HG02840 (cell line): ENCODE measurements around the gene CGB2.
"Not testable (repeated sequence)": the region's sequence is repeated elsewhere in the genome, so short reads cannot be mapped to it uniquely, and the experiment has no call there.

ENCODE experiments used
- ATAC-seq: cut with Tn5 transposase; IDR thresholded peaks from one replicate; pipeline ENCODE4 v1.9.1; 2021; ENCODE audit warnings: mild to moderate bottlenecking, moderate library complexity, moderate number of reproducible peaks; ENCODE audit not compliant: unreplicated experiment, low FRiP score

The CGB2 gene

DNA sequence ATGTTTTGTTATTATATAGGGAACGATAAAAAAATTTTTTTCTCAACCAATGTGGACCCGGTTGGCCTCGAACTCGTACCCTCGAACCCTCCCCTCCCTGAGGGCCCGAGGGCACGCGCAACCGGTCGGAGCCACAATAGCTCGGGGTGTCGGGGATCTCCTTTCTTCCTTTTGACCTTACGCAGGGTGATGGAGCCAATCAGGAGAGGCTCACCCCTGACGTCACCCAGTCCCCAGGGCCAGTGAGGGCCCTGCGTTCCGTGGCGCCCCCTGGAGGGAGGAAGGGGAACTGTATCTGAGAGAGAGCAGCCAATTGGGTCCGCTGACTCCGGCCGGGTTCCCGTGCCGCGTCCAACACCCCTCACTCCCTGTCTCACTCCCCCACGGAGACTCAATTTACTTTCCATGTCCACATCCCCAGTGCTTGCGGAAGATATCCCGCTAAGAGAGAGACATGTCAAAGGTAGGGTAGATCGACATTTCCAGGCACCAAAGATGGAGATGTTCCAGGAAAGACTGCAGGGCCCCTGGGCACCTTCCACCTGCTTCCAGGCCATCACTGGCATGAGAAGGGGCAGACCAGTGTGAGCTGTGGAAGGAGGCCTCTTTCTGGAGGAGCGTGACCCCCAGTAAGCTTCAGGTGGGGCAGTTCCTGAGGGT lies at the start of gene CGB2:
CGB2 (plus strand) TSS at position 249 of the 660 bp plus-strand sequence; CDS start at position 455, 206 bp downstream.
- not testable (repeated sequence) for ATAC-seq

DNA sequence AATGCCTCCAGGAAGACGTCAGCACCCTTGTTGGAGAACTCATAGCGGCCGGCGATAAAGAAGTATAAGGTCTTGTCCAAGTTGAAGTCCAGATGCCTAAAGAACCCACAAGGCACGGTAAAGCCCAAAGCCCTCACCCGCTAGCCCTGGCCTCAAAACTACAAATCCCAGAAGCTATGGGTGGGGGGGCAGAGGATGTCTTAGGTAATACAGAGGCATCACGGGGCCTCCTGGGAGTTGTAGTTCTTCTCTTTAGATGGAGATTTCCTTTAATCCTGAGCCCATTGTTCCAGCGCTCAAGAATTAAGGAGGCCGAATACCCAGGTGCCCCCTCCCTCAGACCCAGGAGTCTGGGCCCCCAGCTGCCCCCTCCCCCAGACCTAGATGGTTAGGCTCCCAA lies 49.4 kb upstream of the CGB2 start:
- ATAC-seq = no peak

DNA sequence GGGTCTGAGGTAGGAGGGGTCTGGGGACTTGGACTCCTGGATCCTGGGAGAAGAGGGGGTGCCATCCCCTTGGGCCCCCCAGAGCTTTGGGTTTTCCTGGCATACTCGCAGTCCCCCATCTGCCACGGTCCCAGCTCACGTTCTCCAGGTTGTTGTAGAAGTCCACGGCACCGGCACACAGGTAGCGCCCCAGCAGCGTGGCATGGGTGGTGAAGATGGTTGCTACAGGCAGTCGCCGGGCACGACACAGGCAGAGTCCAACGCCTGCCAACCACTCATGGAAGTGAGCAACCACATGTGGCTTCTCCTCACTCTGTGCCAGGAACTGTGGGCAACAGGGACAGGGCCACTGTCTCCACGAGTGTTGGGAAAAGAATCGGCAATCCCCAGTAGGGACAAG lies 46.0 kb upstream of the CGB2 start:
- no peak for ATAC-seq

DNA sequence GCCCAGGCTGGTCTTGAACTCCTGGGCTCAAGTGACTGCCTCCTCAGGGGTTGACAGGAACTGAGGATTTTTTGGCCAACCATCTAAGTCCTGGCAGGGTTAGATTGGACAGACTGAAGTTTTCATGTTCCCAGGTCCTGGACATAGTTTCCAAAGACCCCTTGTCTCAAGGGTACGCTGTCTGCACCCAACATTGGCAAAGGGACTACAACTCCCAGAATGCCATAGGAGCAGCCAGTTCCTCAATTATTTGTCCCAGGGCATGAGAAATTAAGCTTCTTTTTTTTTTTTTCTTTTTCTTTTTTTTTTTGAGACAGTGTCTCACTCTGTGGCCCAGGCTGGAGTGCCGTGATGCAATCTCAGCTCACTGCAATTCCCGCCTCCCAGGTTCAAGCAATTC lies 45.5 kb upstream of the CGB2 start:
- ATAC-seq = no peak

DNA sequence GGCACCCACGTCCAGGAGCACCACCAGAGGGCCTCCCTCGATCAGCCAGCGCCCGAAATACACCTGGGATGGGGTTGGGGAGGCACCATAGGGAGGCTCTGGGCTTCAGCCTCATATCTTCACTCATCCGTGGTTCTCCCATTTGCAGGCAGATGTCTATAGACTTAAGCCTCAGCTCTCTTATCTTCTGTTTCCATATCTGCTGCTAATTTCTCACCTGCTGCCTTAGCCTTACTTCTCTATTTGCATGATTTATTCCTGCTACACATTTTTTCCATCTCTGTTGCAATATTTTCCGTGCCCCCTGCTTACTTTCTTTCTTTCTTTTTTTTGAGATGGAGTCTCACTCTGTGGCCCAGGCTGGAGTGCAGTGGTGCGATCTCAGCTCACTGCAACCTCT lies 44.4 kb upstream of the CGB2 start:
- ATAC-seq = no peak

DNA sequence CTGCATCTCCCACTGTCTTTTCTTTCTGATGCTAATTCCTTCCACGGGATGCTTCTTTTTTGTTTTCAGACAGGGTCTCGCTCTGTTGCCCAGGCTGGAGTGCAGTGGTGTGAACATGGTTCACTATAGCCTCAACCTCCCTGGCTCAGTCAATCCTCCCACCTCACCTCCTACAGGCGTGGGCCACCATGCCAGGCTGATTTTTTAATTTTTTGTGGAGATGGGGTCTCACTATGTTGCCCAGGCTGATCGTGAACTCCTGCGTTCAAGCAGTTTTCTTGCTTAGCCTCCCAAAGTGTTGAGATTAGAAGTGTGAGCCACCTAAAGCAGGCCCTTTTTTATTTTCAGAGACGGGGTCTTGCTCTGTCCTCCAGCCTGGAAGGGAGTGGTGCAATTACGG lies 43.4 kb upstream of the CGB2 start:
- no peak for ATAC-seq

DNA sequence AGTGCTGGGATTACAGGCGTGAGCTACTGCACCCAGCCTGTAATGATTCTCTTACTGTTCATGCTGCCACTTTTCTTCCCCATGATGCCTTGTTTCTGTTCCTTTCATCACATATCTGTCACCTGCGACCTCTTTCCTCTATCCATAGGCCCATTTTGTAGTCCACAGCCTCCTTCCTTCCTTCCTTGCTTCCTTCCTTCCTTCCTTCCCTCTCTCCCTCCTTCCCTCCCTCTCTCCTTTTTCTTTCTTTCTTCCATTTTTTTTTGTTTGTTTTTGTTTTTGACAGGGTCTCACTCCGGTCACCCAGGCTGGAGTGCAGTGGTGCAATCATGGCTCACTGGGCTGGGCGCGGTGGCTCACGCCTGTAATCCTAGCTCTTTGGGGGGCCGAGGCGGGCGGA lies 42.8 kb upstream of the CGB2 start:
- ATAC-seq = no peak

DNA sequence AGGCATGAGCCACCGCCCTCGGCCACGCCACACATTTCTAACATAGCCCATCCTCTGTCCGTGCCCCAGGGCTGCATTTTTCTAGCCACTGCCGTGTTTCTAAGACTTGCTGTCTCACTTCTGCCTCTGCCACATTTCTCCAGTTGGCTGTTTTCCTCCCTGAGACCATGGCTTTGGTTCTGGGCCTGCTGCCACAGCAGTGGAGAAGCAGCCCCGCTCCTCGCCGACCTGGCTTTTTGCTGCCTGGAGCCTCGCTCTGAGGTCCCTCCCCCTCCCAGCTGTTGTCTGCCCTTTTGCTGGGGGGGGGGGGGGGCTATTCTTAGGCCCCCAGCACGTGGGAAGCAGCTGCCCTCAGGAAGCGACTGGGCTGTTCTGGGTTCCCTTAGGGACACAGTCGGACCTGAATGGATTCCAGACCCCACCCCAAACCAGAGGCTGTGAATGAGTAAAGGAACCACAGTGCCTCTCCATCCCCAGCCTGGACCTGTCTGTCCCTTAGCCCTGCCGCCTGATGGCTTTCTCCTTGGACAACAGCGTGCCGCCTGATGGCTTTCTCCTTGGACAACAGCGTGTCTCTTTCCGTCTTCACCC lies 41.9 kb upstream of the CGB2 start:
- no peak for ATAC-seq

DNA sequence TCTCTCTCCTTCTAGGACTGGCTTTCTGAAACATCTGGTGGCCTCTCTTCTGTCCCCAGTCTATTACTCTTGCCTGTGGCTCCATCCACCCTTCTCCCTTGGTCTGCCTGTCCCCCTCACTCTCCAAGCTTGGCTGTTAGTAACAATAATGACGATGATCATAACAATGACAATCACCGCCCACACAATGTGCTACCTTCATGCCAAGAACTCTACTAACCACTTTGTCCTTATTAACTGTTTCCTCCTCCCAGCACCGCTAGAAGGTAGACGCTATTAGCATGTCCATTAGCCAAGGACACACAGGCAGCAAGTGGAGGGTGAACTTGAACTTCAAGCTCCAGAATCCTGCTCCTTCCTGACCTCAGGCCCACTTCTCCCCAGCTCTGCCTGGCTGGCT lies 41.3 kb upstream of the CGB2 start:
- no peak for ATAC-seq

DNA sequence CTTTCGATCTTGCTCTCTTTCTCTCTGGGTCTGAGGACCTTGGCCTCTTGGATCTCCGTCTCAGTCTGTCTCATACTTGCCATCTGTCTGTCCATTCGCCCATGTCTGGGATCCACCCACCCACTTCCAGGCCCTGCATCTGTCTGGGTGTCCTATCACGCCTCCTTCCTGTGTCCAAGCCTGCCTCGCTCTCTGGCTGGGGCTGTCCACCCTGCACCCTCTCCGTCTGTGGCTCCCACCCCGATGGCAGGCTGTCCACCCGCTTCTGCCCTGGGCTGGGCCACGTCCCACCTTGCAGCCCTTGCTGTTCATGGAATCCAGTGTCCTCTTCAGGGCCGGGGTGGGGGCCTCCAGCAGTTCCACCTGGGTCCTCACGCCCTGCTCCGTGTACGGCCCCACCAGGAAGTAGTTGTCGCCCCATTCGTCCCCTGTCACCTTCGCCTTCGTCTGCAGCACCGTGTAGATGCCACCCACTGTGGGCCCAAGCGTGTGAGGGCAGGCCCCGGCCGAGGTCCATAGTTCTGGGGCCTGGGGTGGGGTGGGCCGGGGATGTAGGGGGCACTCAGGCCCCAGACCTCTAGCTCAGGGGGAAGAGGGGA lies 40.6 kb upstream of the CGB2 start:
- ATAC-seq = no peak

DNA sequence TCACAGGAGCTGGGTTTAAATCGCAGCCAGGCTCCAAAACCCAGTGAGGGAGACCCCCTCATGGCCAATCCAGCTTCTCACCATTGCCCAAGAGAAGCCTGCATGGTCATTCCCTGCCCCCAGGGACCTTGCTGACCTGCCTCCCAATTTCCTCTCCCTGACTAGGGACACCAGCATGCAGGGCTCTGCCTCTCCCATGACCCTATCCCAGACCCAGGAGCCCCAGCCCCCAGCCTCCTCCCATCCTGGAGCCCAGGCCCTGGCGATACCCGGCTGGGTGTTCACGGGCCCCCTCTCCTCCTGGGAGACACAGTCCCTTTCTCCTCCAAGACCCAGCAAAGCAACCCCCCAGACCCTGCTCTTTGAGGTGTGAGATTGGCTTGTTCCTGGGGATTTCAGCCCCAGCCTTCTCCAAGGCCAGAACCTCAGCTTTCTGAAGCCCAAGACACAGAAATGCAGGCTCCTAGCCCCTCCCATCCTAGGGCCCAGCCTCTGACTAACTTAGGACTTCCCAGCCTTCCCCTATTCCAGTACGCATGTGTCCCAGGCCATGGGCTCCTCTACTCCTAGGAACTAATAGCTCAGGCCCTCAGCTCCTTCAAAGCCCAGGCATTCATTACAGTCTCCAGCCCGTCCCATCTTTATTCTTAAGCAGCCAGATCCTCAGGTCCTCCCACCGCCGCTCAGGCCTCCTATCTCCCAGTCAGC lies 39.7 kb upstream of the CGB2 start:
- no peak for ATAC-seq

DNA sequence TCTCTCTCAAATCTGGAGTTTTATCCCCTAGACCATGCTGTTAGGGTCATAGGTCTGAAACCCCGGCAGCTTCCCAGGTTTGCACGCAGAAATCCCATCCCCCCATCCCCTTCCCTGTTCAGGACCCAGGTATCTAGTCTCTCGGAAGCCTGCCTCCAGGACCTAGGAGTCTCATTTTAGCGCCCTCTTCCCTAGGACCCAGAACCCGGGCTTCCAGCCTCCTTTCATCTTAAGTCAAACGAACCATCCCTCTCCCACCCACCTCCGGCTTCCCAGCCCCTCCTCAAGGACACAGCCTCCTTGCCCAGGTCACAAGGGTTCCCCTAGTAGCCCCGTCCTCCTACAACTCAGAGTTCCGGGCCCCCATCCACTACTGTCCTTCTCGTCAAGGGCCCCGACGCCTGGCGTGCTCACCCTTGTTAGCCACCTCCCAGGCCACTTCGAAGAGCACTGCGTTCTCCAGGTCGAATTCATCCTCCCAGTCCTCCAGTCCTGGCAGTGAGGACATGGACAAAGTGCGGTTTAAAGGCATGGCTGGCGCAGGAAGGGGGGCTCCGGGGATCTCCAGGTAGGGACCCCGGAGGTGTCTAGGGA lies 39.0 kb upstream of the CGB2 start:
- peak; percentile 8 for ATAC-seq

DNA sequence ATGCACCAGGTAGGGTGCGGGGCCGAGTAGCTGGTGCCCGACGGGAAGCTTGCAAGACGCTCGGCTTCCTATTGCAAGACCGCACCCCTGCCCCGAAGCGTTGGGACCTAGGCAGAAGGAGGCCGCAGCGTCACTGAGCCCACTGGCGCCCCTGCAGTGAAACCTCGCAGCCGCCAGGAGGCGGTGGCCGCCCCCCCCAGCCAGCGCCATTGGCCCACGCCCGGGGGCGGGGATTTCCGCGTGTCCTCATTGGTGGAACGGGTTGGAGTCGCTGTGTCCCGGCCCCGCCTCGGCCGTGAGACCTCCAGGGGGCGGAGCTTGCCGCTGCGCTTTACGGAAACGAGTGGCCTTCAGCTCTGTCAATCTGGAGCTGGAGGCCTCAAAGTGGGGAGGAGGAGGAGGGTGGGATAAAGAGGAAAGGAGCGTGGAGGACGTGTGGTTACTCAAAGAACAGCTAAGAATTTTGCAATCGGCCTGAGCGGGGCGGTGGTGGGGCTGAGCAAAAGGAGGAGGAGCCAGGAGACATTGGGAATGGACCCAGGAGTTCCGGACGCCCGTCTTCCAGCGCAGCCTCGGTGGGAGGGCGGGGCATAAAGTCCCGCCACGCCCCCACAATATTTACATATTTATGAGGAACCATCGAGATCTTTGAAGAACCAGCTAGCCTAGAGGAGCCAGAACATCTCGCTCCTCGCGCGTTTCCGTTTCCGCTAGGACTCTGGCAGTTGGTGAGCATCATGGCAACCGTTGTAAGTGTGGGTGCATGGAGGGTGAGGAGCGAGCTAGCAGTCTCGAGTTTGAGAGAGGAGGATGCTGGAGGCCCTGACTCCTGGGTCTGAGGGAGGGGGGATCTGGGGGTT lies 38.3 kb upstream of the CGB2 start, which contains the start of the genes GYS1 and RUVBL2:
GYS1 (minus strand) TSS at position 135 of the 860 bp plus-strand sequence. CDS start 197 bp downstream, outside the sequence.
RUVBL2 (plus strand) TSS at position 713 of the 860 bp plus-strand sequence; CDS start at position 738, 25 bp downstream.
- peak; percentile 89 for ATAC-seq

DNA sequence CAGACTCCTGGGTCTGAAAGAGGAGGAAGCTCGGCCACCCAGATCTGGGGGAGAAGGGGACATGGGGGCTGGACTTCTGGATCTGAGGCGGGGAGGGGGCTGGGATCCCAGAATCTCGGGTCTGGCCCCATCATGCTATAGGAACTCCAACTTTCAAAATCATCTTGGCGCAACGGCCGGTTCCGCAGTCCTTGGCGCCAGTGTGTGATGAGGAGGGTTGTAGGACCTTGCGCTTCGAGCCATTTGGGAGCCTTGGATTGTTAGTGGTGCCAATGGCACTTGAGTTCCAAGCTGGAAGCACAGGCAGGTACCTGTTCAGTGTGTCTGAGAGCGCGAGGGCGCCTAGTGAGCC lies 37.7 kb upstream of the CGB2 start:
- no peak for ATAC-seq

DNA sequence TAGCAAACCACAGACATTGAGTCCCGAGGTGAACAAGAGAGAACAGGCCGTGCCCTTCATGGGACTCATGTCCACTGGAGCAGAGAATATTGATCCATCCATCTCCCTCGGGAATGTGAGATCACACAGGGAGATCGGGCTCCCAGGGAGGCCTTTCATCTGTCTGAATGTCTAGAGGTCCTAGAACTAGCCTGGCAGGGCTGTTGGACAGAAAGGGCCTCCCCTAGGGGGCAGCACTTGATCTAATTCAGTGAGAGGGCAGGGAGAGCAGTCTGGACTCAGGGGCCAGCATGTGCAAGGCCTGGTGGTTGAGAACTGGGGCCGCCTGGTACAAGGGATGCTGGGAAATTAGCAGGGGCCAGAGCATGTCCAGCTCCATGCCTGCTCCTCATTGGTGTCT lies 33.7 kb upstream of the CGB2 start:
- no peak for ATAC-seq

DNA sequence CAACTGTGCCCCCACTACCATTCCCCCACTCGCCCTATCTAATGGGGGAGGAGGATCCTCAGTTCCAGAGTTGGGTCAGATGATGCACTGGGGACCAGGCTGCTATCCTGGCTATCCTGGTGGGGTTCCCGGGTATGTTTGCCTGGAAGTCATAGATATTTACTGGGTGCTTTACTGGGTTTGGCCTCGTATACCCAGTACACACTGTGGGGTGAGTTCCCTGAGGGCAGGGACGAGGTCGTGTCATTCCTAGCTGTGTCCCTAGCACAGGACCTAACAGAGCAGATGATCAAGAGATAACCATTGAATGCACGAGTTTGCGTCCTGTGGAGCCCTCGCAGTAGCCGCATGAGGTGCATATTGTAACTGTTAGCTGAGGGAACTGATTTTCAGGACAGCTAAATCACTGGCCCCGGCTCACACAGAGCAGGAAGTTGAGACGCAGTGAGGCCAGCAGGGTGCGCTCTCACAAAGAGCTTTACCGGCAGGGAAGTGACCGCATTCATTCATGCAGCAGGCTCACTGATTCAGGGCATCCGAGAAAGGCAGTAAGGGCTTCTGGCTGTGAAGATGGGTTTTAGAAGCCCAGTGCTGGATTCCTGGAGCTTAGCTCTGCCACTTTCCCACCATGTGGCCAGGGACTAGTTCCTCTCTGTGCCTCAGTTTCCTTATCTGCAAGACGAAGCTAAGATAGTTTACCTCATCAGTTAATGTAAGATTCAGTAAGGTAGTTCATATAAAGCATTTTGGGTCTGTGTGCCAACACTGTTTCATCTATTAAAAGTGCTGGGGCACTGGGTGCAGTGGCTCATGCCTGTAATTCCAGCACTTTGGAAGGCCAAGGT lies 32.0 kb upstream of the CGB2 start:
- no peak for ATAC-seq

DNA sequence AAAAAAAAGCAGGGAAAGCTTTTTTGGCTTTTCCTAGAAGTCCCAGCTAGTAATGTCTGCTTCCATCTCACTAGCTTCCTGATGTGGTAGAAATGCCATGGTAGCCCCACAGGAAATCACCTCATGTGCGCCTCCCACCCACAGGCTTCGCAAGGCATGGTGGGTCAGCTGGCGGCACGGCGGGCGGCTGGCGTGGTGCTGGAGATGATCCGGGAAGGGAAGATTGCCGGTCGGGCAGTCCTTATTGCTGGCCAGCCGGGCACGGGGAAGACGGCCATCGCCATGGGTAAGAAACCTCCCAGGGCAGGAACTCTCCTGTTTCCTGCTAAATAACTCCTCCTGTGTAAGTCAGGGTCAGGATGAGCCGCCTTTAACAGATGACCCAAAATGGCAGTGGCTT lies 27.6 kb upstream of the CGB2 start:
- ATAC-seq = no peak

DNA sequence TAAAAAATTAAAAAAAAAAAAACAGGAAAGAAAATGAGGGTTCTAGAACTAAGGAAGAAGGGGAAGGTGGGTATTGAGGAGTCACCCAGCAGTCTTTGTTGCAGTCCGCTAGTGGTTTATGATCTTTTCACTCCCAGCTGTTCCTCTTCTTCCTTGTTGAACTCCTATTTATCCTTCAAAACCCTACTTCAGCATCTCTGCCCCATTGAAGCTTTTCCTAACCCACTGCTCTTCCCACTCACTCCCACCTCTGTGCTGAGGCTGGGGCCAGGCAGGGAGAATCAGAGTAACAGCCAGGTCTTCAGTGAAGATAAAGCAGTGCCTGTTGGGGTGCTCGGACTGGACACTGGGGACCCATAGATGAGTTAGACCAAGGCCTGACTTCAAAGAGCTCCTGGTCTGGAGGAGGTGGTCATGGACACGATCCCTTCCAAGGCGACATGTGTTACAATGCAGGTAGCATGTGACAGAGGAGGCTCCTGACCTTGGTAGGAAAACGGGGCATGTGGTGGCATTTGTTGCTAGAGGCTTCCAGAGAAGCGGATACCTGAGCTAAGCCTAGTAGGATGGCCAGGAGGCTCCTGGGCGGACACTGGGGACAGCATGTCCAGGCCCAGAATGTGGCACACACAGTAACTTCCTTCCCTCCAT lies 26.6 kb upstream of the CGB2 start:
- ATAC-seq = no peak

DNA sequence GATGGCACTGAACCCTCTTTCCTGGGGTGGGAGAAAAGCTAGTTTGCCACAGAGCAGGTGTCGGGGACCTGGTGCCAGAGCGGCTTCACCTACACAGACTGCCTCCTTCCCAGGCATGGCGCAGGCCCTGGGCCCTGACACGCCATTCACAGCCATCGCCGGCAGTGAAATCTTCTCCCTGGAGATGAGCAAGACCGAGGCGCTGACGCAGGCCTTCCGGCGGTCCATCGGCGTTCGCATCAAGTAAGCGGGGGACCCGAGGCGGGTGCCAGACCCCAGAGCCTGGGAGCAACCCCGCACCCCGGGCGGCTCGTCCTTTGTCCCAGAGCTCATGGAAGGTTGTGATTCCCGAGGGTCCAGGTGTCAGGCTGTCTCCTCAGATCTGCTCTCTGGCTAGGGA lies 24.8 kb upstream of the CGB2 start:
- no peak for ATAC-seq
